Thyroid gland (tissue), 4 donors: ENCODE data around the gene RANBP17. TPM values are rescaled to one million over a fixed set of nuclear protein-coding genes. Genes with fewer than 3 reads are reported as not detected.

ENCODE experiments used
- DNase-seq, 2 donors: peaks; one replicate each; pipeline ENCODE4 v3.0.0-alpha.2; 2019
- H3K27ac ChIP-seq, 3 donors: fragments of 200-600 bp; sonication (generic); 1 replicate in 2 of 3; 2 replicates in 1 of 3; pipeline ENCODE4 v1.5.1; 2016 to 2019; ENCODE audit warnings: mild to moderate bottlenecking in 1 of 3, moderate library complexity in 1 of 3
- H3K27me3 ChIP-seq: fragments of 200-600 bp; sonication (generic); one replicate; pipeline ENCODE4 v1.5.1; 2019
- H3K36me3 ChIP-seq, 2 donors: fragments of 200-600 bp; sonication (generic); one replicate each; pipeline ENCODE4 v1.5.1; 2016 to 2019
- H3K4me1 ChIP-seq, 2 donors: fragments of 200-600 bp; sonication (generic); one replicate each; pipeline ENCODE4 v1.5.1; 2017 to 2019
- H3K4me3 ChIP-seq, 3 donors: fragments of 200-600 bp; sonication (generic); replicated peaks in 1 of 3; 1 replicate in 2 of 3; 2 replicates in 1 of 3; pipeline ENCODE4 v1.5.1; 2016; ENCODE audit warnings: mild to moderate bottlenecking in 1 of 3
- H3K9me3 ChIP-seq: fragments of 200-600 bp; sonication (generic); one replicate; pipeline ENCODE4 v1.5.1; 2017
- POLR2A ChIP-seq, 2 donors: fragments of 450-650 bp; IDR thresholded peaks; one replicate each; pipeline ENCODE4 v1.6.1; 2017; ENCODE audit warnings: antibody characterized with exemption in 2 of 2, mild to moderate bottlenecking in 2 of 2, moderate library complexity in 1 of 2
- WGBS, 2 donors: methylation state at CpG; one replicate each; pipeline ENCODE4 v1.1.5; 2017; 5-methylcytosine and 5-hydroxymethylcytosine counted together
- intact Hi-C: fragments of 100-400 bp; cut with DNase I; formaldehyde crosslinking; loops from one replicate; pipeline ENCODE4 v1.15.1; 2023
- total RNA-seq, 4 donors: library from RNA; depleted of rRNA; stranded (reverse); fragments of >200 nt; gene quantifications; one replicate each; pipeline ENCODE4 v1.2.3, GENCODE V29; 2016
- TF ChIP-seq, protein P1 (sequence below), 6 experiments: fragments of 200-600 bp in 3 of 6; fragments of 450-650 bp in 3 of 6; sonication (generic) in 3 of 6; IDR thresholded peaks; one replicate each; pipeline ENCODE4 v1.5.1; 2016 to 2019; ENCODE audit warnings: antibody characterized with exemption in 6 of 6, mild to moderate bottlenecking in 2 of 6, inconsistent platforms in 1 of 6, moderate library complexity in 1 of 6

The RANBP17 gene
- total RNA-seq, 4 donors from 2014 or later, result 20.2 to 35.0 (median 26.7) TPM

DNA sequence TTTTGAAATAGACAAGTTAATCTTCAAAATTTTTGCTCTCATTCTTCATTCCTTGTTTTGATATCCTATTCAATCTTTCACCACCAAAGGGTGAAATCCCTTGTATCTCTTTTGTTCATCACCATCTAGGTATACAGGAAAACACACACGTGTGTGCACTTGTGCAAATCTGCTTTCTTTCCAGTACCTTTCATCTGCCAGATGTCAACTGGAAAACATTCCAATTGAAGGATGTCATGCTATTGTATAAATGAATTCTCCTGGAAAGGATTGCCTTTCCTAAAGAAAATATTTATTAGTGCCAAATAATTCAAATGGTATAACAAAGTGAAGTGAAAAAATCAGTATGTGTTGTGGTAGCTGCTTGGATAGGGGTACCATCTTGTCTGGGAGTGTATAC, 123.7 kb downstream of the RANBP17 start:
- no peaks in the 10 kb centered on the region for H3K4me1 ChIP-seq
- no peak overlapping the region for H3K27ac ChIP-seq
- WGBS, 2 donors, result 69 to 77% methylated on average over 1 of the region's 1 CpG
- no peak for DNase-seq
- H3K4me3 ChIP-seq, result no peak overlapping the region
- no peaks in the 10 kb centered on the region for H3K27me3 ChIP-seq
- no peaks in the 10 kb centered on the region for H3K9me3 ChIP-seq
- no peak for TF ChIP-seq POLR2A (IDR thresholded peaks at IDR 0.05)
- TF ChIP-seq, protein P1, sequence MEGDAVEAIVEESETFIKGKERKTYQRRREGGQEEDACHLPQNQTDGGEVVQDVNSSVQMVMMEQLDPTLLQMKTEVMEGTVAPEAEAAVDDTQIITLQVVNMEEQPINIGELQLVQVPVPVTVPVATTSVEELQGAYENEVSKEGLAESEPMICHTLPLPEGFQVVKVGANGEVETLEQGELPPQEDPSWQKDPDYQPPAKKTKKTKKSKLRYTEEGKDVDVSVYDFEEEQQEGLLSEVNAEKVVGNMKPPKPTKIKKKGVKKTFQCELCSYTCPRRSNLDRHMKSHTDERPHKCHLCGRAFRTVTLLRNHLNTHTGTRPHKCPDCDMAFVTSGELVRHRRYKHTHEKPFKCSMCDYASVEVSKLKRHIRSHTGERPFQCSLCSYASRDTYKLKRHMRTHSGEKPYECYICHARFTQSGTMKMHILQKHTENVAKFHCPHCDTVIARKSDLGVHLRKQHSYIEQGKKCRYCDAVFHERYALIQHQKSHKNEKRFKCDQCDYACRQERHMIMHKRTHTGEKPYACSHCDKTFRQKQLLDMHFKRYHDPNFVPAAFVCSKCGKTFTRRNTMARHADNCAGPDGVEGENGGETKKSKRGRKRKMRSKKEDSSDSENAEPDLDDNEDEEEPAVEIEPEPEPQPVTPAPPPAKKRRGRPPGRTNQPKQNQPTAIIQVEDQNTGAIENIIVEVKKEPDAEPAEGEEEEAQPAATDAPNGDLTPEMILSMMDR (IDR thresholded peaks at IDR 0.05), result no peak
- no peaks in the 10 kb centered on the region for H3K36me3 ChIP-seq
- intact Hi-C loops, result no loop called here

DNA sequence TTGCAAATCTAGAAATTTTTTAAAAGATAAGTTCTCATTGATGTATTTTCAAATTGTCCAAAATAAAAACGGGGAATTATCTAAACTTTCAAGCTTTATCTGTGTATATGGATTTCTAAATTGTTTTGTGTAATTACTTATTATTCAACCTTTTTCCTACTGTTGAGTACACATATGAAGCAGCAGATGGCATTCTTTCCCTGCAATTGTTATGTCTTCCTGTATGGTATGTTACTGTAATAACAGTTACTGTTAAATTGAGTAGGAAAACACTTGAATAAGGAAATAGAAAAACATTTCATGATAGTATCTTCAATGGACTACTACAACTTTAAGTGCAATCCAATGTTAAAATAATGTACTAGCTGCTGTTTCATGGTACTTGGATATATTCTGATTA, 124.8 kb downstream of the RANBP17 start:
- 43 to 88% methylated on average over 1 of the region's 1 CpG for WGBS, 2 donors

DNA sequence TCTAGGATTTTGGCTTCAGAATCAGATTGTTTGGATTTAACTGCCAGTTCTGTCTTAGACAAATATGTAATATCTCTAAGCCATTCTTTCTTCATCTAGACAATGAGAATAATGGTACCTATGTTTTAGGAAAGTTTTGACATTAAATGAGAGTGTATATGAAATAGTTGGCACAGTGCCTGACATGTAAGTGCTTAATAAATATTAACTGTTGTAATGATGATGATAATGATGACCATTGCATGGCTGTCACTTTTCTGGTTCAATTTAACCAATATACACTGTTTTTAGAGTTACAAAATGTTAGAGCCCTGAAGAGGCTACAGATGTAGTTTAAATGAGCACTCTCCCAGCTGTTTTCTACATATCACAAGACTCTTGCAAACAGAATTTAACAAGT, 131.7 kb downstream of the RANBP17 start:
- Histone ChIP-seq H3K9me3 (no peaks in the 10 kb centered on the region), H3K27ac (no peak overlapping the region), H3K4me3 (no peak overlapping the region), H3K27me3 (no peaks in the 10 kb centered on the region), H3K4me1 (no peaks in the 10 kb centered on the region), H3K36me3 (no peaks in the 10 kb centered on the region)
- no peak for TF ChIP-seq POLR2A (IDR thresholded peaks at IDR 0.05)
- DNase-seq, result no peak
- intact Hi-C loops, result no loop called here

More for the DNA sequence above, 124.8 kb downstream of the RANBP17 start:
- no peak overlapping the region for H3K27ac ChIP-seq
- H3K9me3 ChIP-seq, result no peaks in the 10 kb centered on the region
- TF ChIP-seq POLR2A (IDR thresholded peaks at IDR 0.05), result no peak
- TF ChIP-seq, protein P1 (IDR thresholded peaks at IDR 0.05), result no peak
- no peaks in the 10 kb centered on the region for H3K4me1 ChIP-seq
- no peak for DNase-seq
- intact Hi-C loops, result no loop called here
- no peaks in the 10 kb centered on the region for H3K36me3 ChIP-seq
- no peak overlapping the region for H3K4me3 ChIP-seq
- no peaks in the 10 kb centered on the region for H3K27me3 ChIP-seq

DNA sequence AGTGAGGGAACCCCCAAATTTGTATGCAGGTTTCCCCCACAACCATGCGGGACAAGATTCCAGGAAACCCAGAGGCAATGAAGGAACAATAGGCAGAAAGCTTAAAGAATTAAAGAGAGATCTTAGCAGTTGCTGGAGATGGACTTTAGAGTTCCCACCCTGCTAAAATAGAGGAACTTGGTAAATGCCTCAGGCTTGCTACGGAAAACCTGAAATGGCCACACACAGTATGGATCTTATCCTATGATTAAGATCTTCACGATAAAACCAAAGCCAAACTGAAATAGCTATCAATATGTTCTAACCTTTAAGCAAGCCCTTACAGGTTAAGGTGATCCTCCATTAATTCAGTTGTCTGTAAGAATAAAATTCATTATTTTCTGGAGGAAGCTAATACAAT, 148.3 kb downstream of the RANBP17 start:
- no peaks in the 10 kb centered on the region for H3K36me3 ChIP-seq
- H3K4me3 ChIP-seq, result no peak overlapping the region
- WGBS, 2 donors, result 92 to 93% methylated on average over 3 of the region's 3 CpGs
- no peaks in the 10 kb centered on the region for H3K4me1 ChIP-seq
- no peak overlapping the region for H3K27ac ChIP-seq
- H3K9me3 ChIP-seq, result no peaks in the 10 kb centered on the region
- intact Hi-C loops, result no loop called here
- DNase-seq, result no peak
- TF ChIP-seq, protein P1 (IDR thresholded peaks at IDR 0.05), result no peak
- no peak for TF ChIP-seq POLR2A (IDR thresholded peaks at IDR 0.05)
- no peaks in the 10 kb centered on the region for H3K27me3 ChIP-seq

DNA sequence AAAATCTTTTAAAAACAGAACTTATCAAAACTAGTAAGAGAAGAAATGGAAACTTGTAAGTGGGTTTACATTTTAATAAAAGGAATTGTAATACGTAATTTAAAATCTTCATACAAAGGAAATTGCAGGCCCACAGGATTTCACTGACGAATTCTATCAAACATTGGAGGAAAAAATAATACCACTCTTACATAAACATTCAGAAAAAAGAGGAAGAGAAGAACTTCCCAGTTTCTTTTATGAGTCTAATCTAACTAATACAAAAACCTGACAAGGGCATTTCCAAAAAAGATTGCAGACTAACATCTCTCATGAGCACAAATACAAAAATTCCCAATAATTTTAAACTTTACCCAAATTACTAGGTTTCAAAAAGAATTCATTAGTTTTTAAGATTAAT, 149.0 kb downstream of the RANBP17 start:
- H3K4me3 ChIP-seq, result no peak overlapping the region
- H3K27ac ChIP-seq, result no peak overlapping the region
- no peaks in the 10 kb centered on the region for H3K4me1 ChIP-seq
- TF ChIP-seq POLR2A (IDR thresholded peaks at IDR 0.05), result no peak
- TF ChIP-seq, protein P1 (IDR thresholded peaks at IDR 0.05), result no peak
- no peaks in the 10 kb centered on the region for H3K9me3 ChIP-seq
- no peaks in the 10 kb centered on the region for H3K36me3 ChIP-seq
- WGBS, 2 donors, result 75 to 83% methylated on average over 2 of the region's 2 CpGs
- DNase-seq, result no peak
- no peaks in the 10 kb centered on the region for H3K27me3 ChIP-seq
- intact Hi-C loops, result no loop called here

DNA sequence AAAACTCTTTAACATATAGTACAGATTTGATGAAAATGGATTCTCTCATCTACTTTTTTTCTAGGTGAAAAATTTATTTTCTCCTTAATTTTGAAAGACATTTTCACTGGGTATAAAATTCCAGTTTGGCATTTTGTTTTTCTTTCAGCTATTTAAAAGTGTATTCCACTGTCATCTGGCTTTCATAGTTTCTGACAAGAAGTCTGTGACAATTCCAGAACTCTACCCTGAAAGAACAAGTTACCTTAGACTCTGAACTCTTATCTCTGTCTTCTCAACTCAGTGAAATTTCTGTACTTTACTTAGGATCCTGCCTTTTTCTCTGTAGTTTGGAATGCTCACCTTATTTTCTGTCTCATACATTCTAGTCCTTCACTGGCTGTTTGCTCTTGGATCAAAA, 161.7 kb downstream of the RANBP17 start:
- Histone ChIP-seq H3K4me1 (no peaks in the 10 kb centered on the region), H3K36me3 (no peaks in the 10 kb centered on the region), H3K27me3 (no peaks in the 10 kb centered on the region), H3K27ac (no peak overlapping the region), H3K9me3 (no peaks in the 10 kb centered on the region), H3K4me3 (no peak overlapping the region)
- TF ChIP-seq, protein P1 (IDR thresholded peaks at IDR 0.05), result no peak
- TF ChIP-seq POLR2A (IDR thresholded peaks at IDR 0.05), result no peak
- intact Hi-C loops, result no loop called here
- no peak for DNase-seq
